Measurements from ENCODE around the gene SRC.

The SRC gene

DNA sequence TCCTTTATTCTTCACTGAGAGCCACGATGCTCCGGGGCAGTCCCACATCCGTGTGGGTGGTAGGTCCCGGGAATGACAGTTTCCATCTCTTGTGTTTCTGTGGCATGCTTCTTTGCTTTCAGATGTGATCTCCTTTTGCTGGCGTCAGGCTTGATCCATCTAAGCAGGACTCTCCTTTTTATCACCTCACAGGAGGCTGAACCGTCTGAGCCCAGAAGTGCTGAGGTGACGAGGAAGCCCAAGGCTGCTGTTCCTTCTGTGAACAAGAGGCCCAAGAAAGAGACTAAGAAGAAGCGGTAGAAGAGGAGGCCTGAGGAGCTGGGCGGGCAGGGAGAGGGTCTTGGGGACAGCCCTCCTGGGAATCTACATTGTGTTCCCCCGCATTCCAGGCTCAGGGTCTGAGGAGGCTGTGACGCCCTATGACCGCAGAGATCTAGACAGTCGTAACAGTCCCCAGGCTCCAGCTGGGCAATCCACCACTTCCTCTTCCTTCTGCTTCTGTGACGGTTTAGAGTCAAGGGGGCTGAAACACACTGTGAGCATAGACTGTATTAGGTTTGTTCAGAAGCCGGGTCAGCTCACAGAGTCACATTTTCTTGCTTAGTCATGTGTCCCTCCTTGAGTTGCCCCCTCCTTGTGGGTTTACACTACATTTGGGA is 29.7 kb upstream of the SRC start:
- Histone ChIP-seq H3K9ac (ENCODE audit: low read depth, low read length) (no peak overlapping the region), H3K4me3 (ENCODE audit: low read length) (no peak overlapping the region), H3K36me3 (ENCODE audit: insufficient read depth, low read depth, low read length) (peaks cover 24% of the 10 kb centered on the region)

DNA sequence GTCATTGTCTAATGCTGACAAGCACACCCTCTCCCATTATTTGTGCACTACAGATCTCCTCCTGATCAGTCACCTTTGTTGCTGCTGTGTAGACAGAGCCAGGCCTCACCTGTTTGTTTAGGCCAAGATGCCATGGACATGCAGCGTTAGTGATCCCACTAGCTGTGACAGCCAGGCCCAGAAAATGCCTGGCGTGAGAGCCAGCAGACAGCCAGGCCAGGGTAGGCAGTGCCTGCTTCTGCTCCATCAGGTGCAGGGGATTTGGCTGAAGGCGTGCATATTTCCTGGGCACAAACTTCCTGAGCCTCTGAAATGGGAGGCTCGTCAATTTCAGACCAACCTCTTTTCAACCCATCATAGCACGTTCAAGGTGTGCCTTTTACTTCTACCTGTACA is 29.2 kb upstream of the SRC start:
- no peaks in the 10 kb centered on the region for H3K9me3 ChIP-seq (ENCODE audit: insufficient read depth, low read depth, low read length)
- H3K4me1 ChIP-seq (ENCODE audit: insufficient read depth, low read length) = peaks cover 12% of the 10 kb centered on the region; the same call in 1 of the 2 replicates
- H3K4me3 ChIP-seq (ENCODE audit: low read length) = no peak overlapping the region
- H3K9ac ChIP-seq (ENCODE audit: low read depth, low read length) = no peak overlapping the region
- H3K27me3 ChIP-seq (ENCODE audit: insufficient read depth, low read length) = no peaks in the 10 kb centered on the region
- H3K27ac ChIP-seq (ENCODE audit: low read length) = no peak overlapping the region
- peaks cover 24% of the 10 kb centered on the region for H3K36me3 ChIP-seq (ENCODE audit: insufficient read depth, low read depth, low read length)

More for the DNA sequence above, 29.7 kb upstream of the SRC start:
- Histone ChIP-seq H3K9me3 (ENCODE audit: insufficient read depth, low read depth, low read length) (no peaks in the 10 kb centered on the region), H3K27me3 (ENCODE audit: insufficient read depth, low read length) (no peaks in the 10 kb centered on the region), H3K4me1 (ENCODE audit: insufficient read depth, low read length) (peaks cover 12% of the 10 kb centered on the region; the same call in 1 of the 2 replicates), H3K27ac (ENCODE audit: low read length) (no peak overlapping the region)

DNA sequence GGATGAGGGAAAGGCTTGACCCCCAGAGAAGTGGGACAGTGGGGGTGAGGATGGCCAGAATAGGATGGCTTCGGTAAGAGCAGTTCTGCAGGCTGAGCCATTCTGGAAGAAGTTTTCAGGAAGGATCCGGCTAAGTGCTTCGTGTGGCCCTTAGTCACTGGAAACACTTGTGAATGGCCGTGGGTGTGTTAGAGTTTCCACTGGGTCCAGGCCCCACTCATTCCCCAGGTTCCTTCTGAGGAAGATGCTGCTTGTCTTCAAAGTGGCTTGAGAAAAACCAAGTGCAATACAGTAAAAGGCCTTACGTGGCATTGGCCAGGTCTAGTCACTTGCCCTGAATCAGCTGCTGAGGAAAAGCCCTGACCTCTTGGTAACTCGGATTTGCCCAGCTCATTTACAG is 28.6 kb upstream of the SRC start:
- Histone ChIP-seq H3K9ac (ENCODE audit: low read depth, low read length) (no peak overlapping the region), H3K9me3 (ENCODE audit: insufficient read depth, low read depth, low read length) (no peaks in the 10 kb centered on the region), H3K4me1 (ENCODE audit: insufficient read depth, low read length) (peaks cover 12% of the 10 kb centered on the region; the same call in 1 of the 2 replicates), H3K27ac (ENCODE audit: low read length) (no peak overlapping the region), H3K4me3 (ENCODE audit: low read length) (no peak overlapping the region), H3K27me3 (ENCODE audit: insufficient read depth, low read length) (no peaks in the 10 kb centered on the region), H3K36me3 (ENCODE audit: insufficient read depth, low read depth, low read length) (peaks cover 24% of the 10 kb centered on the region)

DNA sequence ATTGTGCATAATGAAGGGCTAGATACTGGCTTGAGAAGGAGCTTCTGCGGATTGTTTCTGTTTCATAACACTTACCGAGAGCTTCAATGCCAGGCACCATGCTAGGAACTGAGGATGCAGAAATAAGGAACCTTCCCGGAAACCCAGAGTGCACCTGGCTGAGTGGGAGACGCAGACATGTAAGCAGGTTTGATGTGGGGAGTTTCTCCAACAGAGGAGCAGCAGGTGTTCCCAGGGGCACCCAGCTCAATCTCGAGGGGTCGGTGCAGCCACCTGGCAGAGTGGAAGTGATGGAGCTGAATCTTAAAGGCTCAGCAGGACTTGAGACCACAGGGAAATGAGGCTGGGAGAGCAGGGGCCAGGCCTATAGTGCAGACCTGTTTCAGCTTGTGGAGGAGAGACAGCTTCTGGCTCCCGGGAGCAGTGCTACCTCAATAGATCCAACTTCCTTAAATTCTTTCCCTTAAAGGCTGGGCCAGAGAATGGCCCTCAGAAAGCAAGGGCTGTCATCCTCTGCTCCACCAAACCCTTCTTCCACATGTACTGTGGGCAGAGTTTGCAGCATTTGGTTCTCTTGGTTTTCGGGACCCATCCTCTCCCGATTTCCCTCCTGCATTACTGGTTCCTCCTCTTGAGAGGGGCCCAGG is 27.8 kb upstream of the SRC start:
- Histone ChIP-seq H3K9me3 (ENCODE audit: insufficient read depth, low read depth, low read length) (no peaks in the 10 kb centered on the region), H3K27me3 (ENCODE audit: insufficient read depth, low read length) (no peaks in the 10 kb centered on the region), H3K36me3 (ENCODE audit: insufficient read depth, low read depth, low read length) (peaks cover 24% of the 10 kb centered on the region), H3K9ac (ENCODE audit: low read depth, low read length) (0 out of 2 replicates have a peak overlapping the region, but pooled peaks have one; percentile 25), H3K4me3 (ENCODE audit: low read length) (no peak overlapping the region), H3K27ac (ENCODE audit: low read length) (peak overlapping the region; percentile 59), H3K4me1 (ENCODE audit: insufficient read depth, low read length) (peaks cover 12% of the 10 kb centered on the region; the same call in 1 of the 2 replicates)

DNA sequence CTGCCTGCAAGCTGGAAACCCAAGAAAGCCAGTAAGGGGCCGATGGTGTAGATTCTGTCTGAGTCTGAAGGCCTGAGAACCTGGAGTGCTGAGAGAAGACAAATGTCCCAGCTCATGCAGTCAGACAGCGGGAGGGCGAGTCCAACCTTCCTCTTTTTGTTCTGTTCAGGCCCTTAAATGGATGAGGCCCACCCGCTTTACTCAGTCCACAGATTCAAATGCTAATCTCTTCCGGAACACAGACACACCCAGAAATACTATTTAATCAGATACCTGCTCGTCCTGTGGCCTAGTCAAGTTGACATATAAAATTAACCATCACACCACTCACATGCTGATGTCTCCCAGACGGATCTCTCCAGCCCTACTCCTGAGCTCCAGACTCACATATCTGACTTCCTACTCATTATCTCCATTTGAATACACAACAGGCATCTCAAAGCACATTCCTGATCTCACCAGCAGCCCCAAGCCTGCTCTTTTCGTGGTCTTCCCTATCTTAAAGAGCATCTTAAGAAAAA is 26.7 kb upstream of the SRC start:
- H3K9me3 ChIP-seq (ENCODE audit: insufficient read depth, low read depth, low read length) = no peaks in the 10 kb centered on the region
- no peaks in the 10 kb centered on the region for H3K27me3 ChIP-seq (ENCODE audit: insufficient read depth, low read length)
- 0 out of 2 replicates have a peak overlapping the region, but pooled peaks have one; percentile 3 for H3K4me3 ChIP-seq (ENCODE audit: low read length)
- H3K27ac ChIP-seq (ENCODE audit: low read length) = peak overlapping the region; percentile 4
- no peak overlapping the region; the same call in 1 of the 2 replicates for H3K9ac ChIP-seq (ENCODE audit: low read depth, low read length)
- peaks cover 24% of the 10 kb centered on the region for H3K36me3 ChIP-seq (ENCODE audit: insufficient read depth, low read depth, low read length)
- H3K4me1 ChIP-seq (ENCODE audit: insufficient read depth, low read length) = peaks cover 12% of the 10 kb centered on the region; the same call in 1 of the 2 replicates

DNA sequence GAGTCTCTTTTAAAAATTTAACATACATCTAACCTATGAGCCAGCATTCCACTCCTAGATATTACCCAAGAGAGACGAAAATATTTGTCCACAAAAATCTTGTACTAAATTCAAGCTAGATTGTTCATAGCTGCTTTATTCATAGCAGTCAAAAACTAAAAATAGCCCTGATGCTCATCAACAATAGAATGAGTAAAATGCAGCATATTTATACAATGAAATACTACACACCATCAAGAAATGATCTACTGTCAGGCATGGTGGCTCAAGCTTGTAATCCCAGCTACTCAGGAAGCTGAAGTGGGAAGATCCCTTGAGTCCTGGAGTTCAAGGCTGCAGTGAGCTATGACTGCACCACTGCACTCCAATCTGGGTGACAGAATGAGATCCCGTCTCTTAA is 22.0 kb upstream of the SRC start:
- Histone ChIP-seq H3K4me3 (ENCODE audit: low read length) (no peak overlapping the region), H3K36me3 (ENCODE audit: insufficient read depth, low read depth, low read length) (no peaks in the 10 kb centered on the region), H3K9me3 (ENCODE audit: insufficient read depth, low read depth, low read length) (no peaks in the 10 kb centered on the region), H3K9ac (ENCODE audit: low read depth, low read length) (no peak overlapping the region), H3K27me3 (ENCODE audit: insufficient read depth, low read length) (no peaks in the 10 kb centered on the region), H3K27ac (ENCODE audit: low read length) (no peak overlapping the region), H3K4me1 (ENCODE audit: insufficient read depth, low read length) (peaks cover 10% of the 10 kb centered on the region; the same call in 1 of the 2 replicates)

DNA sequence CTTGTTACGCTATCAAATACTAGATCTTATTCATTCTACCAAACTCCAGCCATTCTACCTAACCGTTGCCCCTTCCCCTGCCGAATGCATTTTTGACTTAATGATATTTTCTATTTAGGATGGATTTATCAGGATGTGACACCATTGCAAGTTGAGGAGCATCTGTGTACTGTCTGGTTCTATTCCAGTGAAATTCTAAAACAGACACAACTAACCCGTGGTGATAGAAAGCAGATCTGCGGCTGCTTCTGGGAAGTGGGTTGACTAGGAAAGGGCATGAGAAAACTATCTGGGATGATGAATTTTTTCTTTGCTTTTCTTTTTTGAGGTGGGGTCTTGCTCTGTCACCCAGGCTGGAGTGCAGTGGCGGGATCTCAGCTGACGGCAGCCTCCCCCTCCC is 20.7 kb upstream of the SRC start:
- Histone ChIP-seq H3K9me3 (ENCODE audit: insufficient read depth, low read depth, low read length) (no peaks in the 10 kb centered on the region), H3K27ac (ENCODE audit: low read length) (no peak overlapping the region), H3K36me3 (ENCODE audit: insufficient read depth, low read depth, low read length) (no peaks in the 10 kb centered on the region), H3K9ac (ENCODE audit: low read depth, low read length) (no peak overlapping the region), H3K27me3 (ENCODE audit: insufficient read depth, low read length) (no peaks in the 10 kb centered on the region), H3K4me1 (ENCODE audit: insufficient read depth, low read length) (no peaks in the 10 kb centered on the region), H3K4me3 (ENCODE audit: low read length) (no peak overlapping the region)

DNA sequence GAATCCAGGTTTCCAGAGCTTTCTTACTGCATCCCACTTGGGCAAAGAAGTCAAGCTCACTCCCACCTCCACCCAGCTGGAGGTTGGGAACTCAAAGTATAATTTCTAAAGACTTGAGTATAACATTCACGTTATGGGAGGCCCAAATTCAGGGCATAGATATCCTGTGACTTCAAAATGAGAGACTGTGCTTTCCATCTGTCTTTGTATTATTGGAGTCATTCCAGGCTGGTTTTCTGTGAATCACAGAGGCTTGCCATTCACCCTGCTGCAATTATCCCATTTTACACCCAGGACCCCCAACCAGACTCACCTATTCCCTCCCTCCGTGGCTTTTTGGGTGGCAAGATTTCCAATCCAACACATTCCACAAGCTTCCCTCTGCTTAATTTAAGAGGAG is 19.3 kb upstream of the SRC start:
- Histone ChIP-seq H3K9ac (ENCODE audit: low read depth, low read length) (no peak overlapping the region), H3K9me3 (ENCODE audit: insufficient read depth, low read depth, low read length) (no peaks in the 10 kb centered on the region), H3K4me3 (ENCODE audit: low read length) (no peak overlapping the region), H3K36me3 (ENCODE audit: insufficient read depth, low read depth, low read length) (no peaks in the 10 kb centered on the region), H3K27ac (ENCODE audit: low read length) (no peak overlapping the region), H3K4me1 (ENCODE audit: insufficient read depth, low read length) (no peaks in the 10 kb centered on the region), H3K27me3 (ENCODE audit: insufficient read depth, low read length) (no peaks in the 10 kb centered on the region)

DNA sequence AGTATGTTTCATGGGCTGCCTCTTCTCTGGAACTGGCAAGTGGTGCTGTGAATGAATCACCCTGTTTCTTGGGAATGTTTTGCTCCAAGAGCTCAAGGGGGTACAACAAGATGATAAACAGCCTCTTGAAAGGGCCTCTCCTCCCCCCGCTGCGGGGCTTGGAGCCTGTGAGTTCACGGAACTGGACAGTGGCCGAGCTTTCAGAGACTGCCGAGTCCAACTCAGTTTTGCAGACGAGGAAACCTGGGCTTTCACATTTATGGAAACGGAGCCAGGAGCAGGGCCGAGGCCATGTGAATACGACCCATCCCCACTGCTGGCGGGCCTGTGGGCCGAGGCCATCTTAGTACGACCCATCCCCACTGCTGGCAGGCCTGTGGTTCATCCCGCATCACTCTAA is 18.2 kb upstream of the SRC start:
- no peaks in the 10 kb centered on the region for H3K27me3 ChIP-seq (ENCODE audit: insufficient read depth, low read length)
- H3K36me3 ChIP-seq (ENCODE audit: insufficient read depth, low read depth, low read length) = no peaks in the 10 kb centered on the region
- H3K4me3 ChIP-seq (ENCODE audit: low read length) = no peak overlapping the region
- H3K9me3 ChIP-seq (ENCODE audit: insufficient read depth, low read depth, low read length) = no peaks in the 10 kb centered on the region
- H3K9ac ChIP-seq (ENCODE audit: low read depth, low read length) = no peak overlapping the region
- H3K4me1 ChIP-seq (ENCODE audit: insufficient read depth, low read length) = no peaks in the 10 kb centered on the region
- H3K27ac ChIP-seq (ENCODE audit: low read length) = no peak overlapping the region

DNA sequence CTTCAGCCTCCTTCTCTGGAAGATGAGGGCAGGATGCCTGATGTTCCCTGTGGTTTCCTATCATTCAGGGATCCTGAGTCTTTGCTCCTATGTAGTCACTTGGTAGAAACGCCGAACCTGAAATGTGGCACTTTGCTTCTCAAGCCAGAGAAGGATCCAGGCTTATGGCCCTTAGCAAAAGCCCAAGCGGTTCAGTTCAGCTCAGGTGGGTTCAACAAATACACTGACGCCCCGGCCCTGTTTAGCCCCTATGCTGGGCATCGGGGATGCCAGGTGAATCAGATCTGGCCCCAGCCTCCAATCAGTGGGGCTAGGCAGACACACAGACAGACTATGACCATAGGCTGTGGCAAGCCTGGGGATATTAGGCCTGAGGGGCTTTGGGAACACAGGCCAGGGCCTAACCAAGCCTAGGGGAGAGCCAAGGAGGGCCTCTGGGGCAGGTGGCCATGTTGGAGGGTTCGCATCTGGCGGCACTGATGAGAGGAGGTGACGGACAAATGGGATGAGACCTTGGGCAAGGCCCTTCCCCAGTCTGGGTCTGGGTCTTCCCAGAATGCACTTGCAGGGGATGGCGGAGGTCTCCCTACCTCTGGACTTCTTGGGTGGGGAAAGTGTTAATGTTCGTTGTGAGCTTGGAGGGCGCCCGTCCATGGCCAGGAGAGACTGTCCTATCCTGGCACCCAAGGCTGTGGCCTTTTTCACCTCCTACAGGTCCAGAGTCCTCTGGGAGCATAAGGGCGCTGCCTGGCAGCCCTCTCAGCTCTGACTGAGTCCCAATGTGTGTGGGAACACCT is 17.6 kb upstream of the SRC start:
- Histone ChIP-seq H3K27ac (ENCODE audit: low read length) (no peak overlapping the region), H3K9ac (ENCODE audit: low read depth, low read length) (no peak overlapping the region), H3K27me3 (ENCODE audit: insufficient read depth, low read length) (no peaks in the 10 kb centered on the region), H3K9me3 (ENCODE audit: insufficient read depth, low read depth, low read length) (no peaks in the 10 kb centered on the region), H3K36me3 (ENCODE audit: insufficient read depth, low read depth, low read length) (no peaks in the 10 kb centered on the region), H3K4me3 (ENCODE audit: low read length) (no peak overlapping the region), H3K4me1 (ENCODE audit: insufficient read depth, low read length) (no peaks in the 10 kb centered on the region)

DNA sequence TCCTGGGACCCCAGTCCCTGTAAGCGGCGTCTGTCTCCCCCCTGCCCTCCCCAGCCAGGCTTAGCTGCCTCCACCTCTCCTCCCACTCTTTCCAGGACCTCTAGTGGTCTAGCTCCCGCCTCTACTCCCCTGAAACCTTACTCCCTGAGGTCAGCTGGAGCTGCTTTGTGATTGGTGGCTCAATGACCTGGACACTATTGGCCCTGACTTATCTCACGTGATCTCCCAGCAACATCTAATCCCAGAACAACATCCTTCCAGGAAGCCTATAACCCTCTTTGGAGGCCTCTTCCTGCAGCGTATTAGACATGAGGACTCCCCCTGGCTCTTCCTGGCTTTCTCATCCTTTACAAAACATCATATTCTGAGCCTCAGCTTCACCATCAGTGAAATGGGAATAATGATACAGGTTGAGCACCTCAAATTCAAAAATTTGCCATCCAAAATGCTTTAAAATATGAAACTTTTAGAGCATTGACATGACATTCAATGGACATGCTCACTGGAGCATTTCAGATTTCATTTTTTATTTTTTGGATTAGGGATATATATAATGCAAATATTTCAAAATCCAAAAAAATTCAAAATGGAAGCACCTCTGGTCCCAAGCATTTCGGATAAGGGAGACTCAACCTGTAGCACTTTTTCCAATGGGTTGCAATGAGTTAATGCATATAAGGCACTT is 16.3 kb upstream of the SRC start:
- H3K9ac ChIP-seq (ENCODE audit: low read depth, low read length) = no peak overlapping the region
- H3K27me3 ChIP-seq (ENCODE audit: insufficient read depth, low read length) = no peaks in the 10 kb centered on the region
- no peaks in the 10 kb centered on the region for H3K4me1 ChIP-seq (ENCODE audit: insufficient read depth, low read length)
- H3K36me3 ChIP-seq (ENCODE audit: insufficient read depth, low read depth, low read length) = no peaks in the 10 kb centered on the region
- no peaks in the 10 kb centered on the region for H3K9me3 ChIP-seq (ENCODE audit: insufficient read depth, low read depth, low read length)
- no peak overlapping the region for H3K4me3 ChIP-seq (ENCODE audit: low read length)
- H3K27ac ChIP-seq (ENCODE audit: low read length) = no peak overlapping the region
